HG03571 (cell line): ENCODE measurements around the gene EXOC8.
"Not testable (repeated sequence)": the region's sequence is repeated elsewhere in the genome, so short reads cannot be mapped to it uniquely, and the experiment has no call there.

Experiments used
- ATAC-seq: cut with Tn5 transposase; IDR thresholded peaks from one replicate; pipeline ENCODE4 v1.9.1; 2021; ENCODE audit not compliant: unreplicated experiment

Gene EXOC8

GRCh38 chr1:231354330-231355020 lies 16.8 kb upstream of the EXOC8 start:
- no peak for ATAC-seq

- no peak for ATAC-seq
Observed at GRCh38 chr1:231353086-231353485, 15.4 kb upstream of the EXOC8 start.

- ATAC-seq, result no peak
Observed at GRCh38 chr1:231351816-231352215, 14.2 kb upstream of the EXOC8 start.

- ATAC-seq, result not testable (repeated sequence)
Observed at GRCh38 chr1:231348856-231349255, 11.2 kb upstream of the EXOC8 start.

DNA sequence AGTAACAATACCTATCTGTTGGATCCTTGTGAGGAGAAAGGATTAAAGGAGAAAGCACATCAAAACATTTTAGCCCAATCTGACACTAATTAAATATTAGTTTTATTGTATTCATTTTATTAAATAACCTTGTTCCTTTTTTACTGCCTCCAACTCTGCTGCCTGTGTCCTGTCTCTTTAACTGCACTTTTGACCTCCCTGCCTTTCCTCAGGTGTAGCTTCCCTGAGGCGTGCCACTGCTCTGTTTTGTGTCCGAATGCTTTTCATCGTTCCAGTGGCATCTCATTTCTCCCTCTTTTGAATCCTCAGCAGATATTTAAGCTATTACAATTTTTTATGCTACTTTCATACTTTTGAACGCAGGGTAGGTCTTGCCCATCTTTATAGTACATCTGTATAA lies 10.8 kb upstream of the EXOC8 start:
- ATAC-seq, result no peak

DNA sequence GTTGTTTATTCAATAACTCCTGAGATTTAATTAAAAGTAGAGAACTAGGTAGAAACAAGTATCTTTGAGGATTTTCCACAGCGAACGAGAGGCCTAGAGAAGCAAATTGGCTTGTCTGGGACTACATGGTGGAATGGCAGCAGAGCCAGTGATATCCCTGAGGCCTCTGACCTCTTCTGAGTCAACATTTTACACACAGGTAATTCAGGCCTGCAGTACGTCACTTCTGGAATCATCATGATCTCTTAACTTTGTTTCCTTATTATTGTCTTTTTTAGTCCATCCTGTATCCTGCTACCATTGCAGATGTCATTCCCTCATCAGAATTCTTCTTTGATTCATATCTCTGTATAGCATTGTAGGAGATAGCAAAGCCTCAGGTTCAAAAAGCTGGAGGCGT lies 10.3 kb upstream of the EXOC8 start:
- ATAC-seq, result no peak

DNA sequence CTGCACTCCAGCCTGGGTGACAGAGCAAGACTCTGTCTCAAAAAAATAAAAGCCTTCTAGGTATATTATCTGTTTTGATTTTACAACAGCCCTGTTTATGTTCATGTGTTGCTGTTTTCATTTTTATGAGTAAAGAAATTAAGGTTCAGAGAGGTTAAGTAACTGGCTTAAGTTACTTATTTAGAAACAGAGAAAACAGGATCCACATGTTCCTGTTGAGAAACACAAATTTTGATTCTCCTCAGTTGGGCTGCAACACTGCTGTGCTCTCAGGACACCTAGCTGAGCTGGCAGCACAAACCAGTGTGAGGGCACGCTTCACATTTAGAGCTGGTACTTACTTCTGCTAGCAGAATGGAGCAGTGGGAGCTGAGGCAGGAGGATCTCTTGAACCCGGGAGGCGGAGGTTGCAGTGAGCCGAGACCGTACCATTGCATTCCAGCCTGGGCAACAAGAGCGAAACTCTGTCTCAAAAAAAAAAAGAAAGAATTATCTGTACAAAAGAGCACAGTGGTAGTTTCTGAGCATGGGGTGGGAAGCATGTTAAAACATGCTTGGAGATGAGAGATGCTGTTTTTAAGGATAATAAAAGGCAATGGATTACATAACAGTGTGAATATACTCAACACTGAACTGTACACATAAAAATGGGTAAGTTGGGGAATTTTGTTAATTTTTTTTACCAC lies 2.8 kb upstream of the EXOC8 start:
- ATAC-seq, result no peak

DNA sequence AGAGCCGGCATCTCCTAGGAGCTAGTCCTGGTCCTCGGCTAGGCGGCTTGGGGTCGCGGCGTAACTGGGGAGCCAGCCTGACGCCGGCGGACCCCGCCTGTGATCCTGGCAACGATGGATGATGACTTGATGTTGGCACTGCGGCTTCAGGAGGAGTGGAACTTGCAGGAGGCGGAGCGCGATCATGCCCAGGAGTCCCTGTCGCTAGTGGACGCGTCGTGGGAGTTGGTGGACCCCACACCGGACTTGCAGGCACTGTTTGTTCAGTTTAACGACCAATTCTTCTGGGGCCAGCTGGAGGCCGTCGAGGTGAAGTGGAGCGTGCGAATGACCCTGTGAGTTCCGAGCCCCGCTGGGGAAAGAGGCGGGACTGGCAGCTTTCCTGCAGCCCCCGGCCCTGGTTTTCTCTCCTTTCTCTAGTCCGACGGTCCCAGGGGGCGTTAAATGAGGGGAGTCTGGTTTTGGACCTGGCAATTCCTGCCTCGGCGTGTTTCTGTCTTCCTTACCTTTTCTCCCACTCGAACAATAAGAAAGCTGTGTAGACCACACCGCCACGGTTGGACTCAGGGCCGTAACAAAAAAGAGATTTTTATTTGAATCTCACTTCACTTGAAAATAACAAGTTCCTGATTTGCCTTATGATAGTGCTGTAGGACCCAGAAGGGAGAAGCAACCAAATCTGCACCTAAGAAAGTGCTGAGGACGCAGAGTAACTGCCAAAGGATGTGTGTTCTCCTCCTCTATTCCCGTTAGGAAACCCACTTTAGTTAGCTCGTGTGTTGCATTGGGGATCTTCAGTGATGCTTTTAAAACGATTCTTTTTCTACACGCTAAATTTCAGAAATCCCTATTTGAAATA lies 847 bp upstream of the EXOC8 start, which contains the start of gene SPRTN:
SPRTN (plus strand) TSS at position 24 of the 859 bp plus-strand sequence; CDS start at position 115, 91 bp downstream.
- peak; percentile 8 for ATAC-seq

DNA sequence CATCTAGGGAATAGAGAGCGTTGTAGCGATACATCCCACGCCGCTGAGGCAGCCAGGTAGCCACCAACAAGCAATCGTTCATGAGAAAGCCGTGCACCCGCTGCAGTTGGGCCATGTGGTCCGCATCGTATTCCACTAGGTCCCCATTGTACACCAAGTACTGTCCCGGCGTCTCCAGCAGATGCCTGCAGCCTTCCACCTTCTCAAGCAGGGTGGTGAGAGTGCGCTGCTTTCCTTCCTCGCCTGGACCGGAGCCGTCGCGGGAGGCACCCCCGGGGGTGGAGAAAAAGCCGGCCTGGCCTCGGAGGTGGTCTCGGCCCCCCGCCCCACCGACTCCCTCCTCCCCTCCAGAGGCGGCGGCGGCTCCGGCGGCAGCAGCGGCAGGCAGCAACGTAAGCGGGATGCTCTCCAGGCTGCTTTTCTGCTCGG lies 595 bp downstream of the EXOC8 start:
- no peak for ATAC-seq

DNA sequence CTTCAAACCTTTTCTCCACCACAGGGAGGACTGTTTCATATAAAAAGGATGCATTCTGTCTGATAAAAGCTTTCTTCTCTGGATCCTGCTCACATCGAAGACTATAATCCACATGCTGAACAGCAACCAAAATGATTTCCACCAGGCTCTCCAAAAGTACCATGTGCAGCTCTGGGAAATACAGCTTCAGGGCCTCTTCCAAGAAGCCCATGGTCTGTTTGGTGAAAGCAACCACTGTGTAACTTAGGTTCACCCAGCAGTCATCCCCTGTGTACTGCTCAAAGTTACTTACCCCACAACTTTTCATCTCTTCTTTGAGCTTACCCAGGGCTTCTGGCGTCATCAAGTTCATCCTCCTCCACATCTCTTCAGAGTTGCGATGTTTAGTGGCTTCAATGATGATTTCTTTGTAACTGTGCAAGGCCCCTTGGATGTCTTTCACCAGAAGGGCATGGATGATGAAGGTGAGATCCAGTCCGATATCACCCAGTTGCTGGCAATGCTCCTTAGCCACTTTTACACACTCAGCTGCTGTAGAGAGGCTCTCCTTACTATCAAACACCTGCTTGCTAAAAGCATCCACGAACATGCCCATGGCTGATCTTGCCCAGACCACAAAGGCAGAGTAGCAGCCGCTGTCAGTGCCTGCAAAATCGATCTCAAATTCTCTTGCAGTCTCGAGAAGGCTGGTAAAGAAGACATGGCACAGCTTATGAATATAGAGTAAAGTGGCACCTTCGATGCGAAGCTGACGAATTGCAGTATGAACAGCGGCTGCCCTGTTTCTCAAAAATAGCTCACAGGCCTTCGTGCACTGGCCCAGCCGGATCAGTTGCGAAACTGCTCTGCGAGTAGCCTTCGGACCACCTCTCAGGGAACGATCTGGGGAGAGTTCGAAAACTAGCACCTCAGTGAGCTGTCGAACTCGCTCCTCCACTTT lies 1.7 kb downstream of the EXOC8 start:
- ATAC-seq, result no peak

DNA sequence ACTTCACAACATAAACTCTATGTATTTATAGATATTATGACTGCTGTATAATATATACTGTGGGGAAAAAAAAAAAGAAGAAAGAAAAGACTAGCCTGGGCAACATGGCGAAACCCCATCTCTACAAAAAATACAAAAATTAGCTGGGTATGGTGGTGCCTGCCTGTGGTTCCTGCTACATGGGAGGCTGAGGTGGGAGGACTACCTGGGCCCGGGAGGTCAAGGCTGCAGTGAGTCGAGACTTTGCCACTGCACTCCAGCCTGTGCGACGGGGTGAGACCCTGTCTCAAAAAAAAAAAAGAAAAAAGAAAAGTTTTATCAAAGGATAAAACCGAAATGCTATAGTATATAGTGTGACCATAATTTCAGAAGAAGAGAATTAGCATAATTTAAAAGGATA lies 2.7 kb downstream of the EXOC8 start:
- ATAC-seq, result no peak

DNA sequence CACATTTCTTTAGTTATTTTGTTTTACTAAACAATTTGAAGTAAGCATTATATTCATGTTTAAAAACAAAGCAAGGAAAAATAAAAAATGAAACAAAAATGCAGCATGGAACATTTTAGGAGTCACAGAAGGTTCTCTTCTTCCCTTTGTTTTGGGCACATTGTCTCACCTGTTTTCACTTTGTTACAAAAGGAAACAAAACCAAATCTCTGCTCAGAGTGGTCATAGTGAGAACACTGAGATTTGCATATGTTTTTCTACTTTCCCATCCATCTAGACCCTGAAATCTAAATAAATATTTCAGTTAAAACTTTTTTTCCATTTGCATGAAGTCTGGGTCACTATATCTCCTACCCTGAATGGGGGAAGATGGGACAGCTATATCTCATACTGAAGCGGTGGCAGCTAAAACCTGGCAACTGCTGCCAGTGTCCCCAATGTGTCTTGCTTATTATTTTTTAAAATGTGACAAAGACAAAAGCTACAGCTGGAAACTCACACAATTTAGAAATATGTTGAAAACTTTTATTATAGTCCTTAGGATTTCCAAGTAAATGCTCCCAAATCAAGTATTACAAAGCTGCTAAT lies 3.5 kb downstream of the EXOC8 start:
- no peak for ATAC-seq

DNA sequence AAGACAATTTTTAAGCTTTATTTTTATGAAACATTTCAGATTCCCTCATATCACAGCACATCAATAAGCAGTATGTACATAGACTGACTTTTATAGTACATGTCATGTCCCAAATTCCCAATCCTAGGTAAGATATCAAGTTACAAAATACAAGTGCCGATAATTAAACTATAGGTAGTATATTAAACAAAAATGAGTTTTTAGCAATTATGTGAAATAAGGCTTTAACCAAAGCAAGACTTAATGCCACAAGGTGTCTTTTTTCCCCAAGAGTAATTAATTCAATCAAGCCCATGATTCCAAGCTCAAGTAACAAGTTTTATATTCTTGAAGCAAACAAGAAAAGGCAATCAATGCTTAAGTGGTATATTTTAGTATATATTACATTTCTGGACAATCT lies 4.9 kb downstream of the EXOC8 start:
- ATAC-seq, result no peak

DNA sequence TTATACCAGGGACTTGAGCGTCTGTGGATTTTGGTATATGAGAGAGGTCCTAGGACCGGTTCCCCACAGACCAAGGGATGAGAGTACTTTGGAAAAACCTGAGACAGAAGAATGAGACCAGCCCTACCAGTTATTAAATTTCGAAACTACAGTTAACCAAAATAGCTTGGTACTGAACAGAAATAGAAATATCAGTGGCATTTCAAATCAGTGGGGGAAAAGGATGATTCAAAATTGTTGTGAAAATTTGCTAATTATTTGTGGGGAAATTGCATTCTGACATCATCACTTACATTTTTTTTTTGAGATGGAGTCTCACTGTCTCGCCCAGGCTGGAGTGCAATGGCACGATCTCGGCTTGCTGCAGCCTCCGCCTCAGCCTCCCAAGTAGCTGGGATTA lies 8.2 kb downstream of the EXOC8 start:
- no peak for ATAC-seq

- ATAC-seq, result no peak
Observed at GRCh38 chr1:231327617-231328016, 10.0 kb downstream of the EXOC8 start.

DNA sequence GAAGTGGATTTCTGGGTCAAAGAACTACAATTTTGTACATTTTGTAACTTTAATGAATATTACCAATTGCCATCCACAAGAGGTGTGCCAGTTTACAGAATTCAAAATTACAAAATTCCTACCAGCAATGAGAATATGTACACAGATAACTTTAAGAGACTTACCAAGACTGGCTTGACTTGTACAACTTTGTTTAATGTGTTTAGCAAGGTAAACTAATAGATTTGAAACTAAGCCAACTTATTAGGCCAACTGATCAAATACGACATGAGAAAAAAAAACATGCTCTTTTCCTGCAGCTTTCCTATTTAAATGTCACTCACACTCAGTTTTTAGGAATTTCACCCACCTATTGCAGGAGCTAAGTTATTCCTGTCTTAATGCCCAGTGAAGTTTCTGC lies 11.4 kb downstream of the EXOC8 start:
- no peak for ATAC-seq

DNA sequence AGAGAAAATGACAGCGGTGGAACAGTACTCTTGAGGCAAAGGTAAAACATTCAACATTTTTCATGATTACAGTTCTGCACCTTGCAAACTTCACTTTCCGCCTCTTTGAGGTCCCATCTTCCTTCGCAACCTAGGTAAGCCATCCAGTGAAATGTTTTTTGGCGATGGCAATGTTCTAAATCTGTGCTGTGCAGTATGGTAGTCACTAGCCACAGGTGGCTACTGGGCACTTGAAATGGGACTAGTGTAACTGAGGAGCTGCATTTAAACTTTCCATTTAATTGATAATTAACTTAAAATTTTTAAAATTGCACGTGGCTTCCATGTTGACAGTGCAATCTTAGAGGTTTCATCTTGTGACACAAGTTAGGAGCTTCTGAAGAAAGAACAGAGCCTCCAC lies 13.0 kb downstream of the EXOC8 start:
- ATAC-seq, result no peak

DNA sequence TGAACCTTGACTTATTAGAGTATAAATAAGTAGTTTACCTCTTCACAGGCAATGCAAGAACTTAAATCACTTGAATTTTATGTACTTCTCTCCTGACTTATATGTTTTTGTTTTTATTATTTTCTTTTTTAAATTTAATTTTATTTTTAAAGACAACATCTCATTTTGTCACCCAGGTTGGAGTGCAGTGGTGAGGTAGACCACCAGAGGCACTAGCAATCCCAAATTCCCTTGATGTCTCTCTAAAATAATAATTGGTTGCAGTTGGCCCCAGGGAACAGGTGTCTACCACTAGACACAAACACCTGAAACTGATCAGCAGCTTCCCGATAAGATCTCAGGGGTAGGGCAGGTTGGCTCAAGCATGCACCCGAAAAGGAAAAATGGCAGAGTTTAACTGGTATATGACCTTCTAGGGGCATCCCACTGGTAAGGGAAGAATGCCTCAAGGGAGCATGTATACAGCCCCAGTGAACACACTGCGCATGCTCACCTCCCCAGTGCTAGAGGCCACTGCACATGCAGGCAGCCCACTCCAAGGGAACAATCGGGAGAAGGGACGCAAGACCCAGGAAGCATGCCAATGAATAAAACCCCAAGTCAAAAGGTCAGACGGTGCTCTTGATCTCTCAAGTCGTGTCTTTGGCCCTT lies 14.6 kb downstream of the EXOC8 start:
- ATAC-seq, result no peak

- no peak for ATAC-seq
Observed at GRCh38 chr1:231319080-231319479, 18.6 kb downstream of the EXOC8 start.

GRCh38 chr1:231318568-231318967 lies 19.1 kb downstream of the EXOC8 start:
- ATAC-seq, result no peak
